GM12878 (cell line): ENCODE results near the gene PTPRS. TPM values are rescaled to one million over a fixed set of nuclear protein-coding genes. Genes with fewer than 3 reads are reported as not detected.

Experiments used
- BCLAF1 ChIP-seq: fragments of 450-650 bp; IDR thresholded peaks from 2 replicates; pipeline ENCODE4 v1.6.1; 2017; ENCODE audit warnings: antibody characterized with exemption, mild to moderate bottlenecking, moderate library complexity
- CBFB ChIP-seq: IDR thresholded peaks from 2 replicates; pipeline ENCODE4 v1.6.1; 2016; ENCODE audit warnings: antibody characterized with exemption, low read depth
- CHD4 ChIP-seq: fragments of 200-600 bp; sonication (generic); IDR thresholded peaks from 2 replicates; pipeline ENCODE4 v1.6.1; 2016; ENCODE audit warnings: mild to moderate bottlenecking
- CTCF ChIP-seq, 3 experiments: IDR thresholded peaks in 2 of 3; conservative IDR thresholded peaks in 1 of 3; 2 replicates each; pipeline ENCODE4 v1.5.1; 2011; ENCODE audit warnings: low read depth in 3 of 3, low read length in 3 of 3, mild to moderate bottlenecking in 3 of 3, control low read depth in 2 of 3, moderate library complexity in 2 of 3, inconsistent platforms in 1 of 3, mixed read lengths in 1 of 3; ENCODE audit not compliant: control insufficient read depth in 2 of 3, insufficient read depth in 1 of 3; ENCODE audit errors: extremely low read depth in 1 of 3
- ELK1 ChIP-seq: IDR thresholded peaks from 2 replicates; pipeline ENCODE4 v1.6.1; 2012; ENCODE audit warnings: low read depth, low read length, improper control_type of control experiment
- HCFC1 ChIP-seq: fragments of 150-350 bp; IDR thresholded peaks from 2 replicates; pipeline ENCODE4 v1.6.1; 2014; ENCODE audit warnings: low read length
- HDAC6 ChIP-seq: fragments of 200-600 bp; sonication (generic); IDR thresholded peaks from one replicate; pipeline ENCODE4 v1.8.0; 2017; ENCODE audit warnings: antibody characterized with exemption; ENCODE audit not compliant: unreplicated experiment
- IKZF1 ChIP-seq: fragments of 450-650 bp; conservative IDR thresholded peaks from 2 replicates; pipeline ENCODE4 v1.6.1; 2017; ENCODE audit warnings: antibody characterized with exemption, mild to moderate bottlenecking
- MEF2A ChIP-seq: IDR thresholded peaks from 2 replicates; pipeline ENCODE4 v1.6.1; 2011; ENCODE audit warnings: low read depth, mild to moderate bottlenecking, low read length, moderate library complexity; ENCODE audit not compliant: insufficient read depth
- NFYB ChIP-seq: IDR thresholded peaks from 2 replicates; pipeline ENCODE4 v1.6.1; 2011; ENCODE audit warnings: low read depth, mild to moderate bottlenecking, low read length, improper control_type of control experiment, moderate library complexity; ENCODE audit not compliant: insufficient read depth
- NRF1 ChIP-seq: conservative IDR thresholded peaks from 2 replicates; pipeline ENCODE4 v1.6.1; 2011; ENCODE audit warnings: mild to moderate bottlenecking, low read depth, low read length, improper control_type of control experiment
- RB1 ChIP-seq: fragments of 450-650 bp; formaldehyde crosslinking; IDR thresholded peaks from 2 replicates; pipeline ENCODE4 v1.6.1; 2017; ENCODE audit warnings: mild to moderate bottlenecking, borderline replicate concordance
- REST ChIP-seq: IDR thresholded peaks from 2 replicates; pipeline ENCODE4 v1.6.1; 2012; ENCODE audit warnings: mild to moderate bottlenecking, low read depth, low read length
- SMAD5 ChIP-seq: IDR thresholded peaks from 2 replicates; pipeline ENCODE4 v1.6.1; 2016; ENCODE audit warnings: antibody characterized with exemption, low read depth
- SP1 ChIP-seq: IDR thresholded peaks from one replicate; pipeline ENCODE4 v1.6.1; 2011; ENCODE audit warnings: low read depth, low read length
- SREBF1 ChIP-seq: IDR thresholded peaks from 2 replicates; pipeline ENCODE4 v1.6.1; 2012; ENCODE audit warnings: mild to moderate bottlenecking, low read length
- ZBED1 ChIP-seq: IDR thresholded peaks from 2 replicates; pipeline ENCODE4 v1.6.1; 2016; ENCODE audit warnings: borderline replicate concordance
- ZBTB40 ChIP-seq: fragments of 450-650 bp; IDR thresholded peaks from 2 replicates; pipeline ENCODE4 v1.6.1; 2016; ENCODE audit warnings: mild to moderate bottlenecking, moderate library complexity, borderline replicate concordance
- polyA plus RNA-seq, 11 experiments: library from polyadenylated mRNA; depleted of rRNA in 4 of 11; unstranded in 6 of 11; stranded (reverse) in 5 of 11; fragments of >200 nt; fragmentation: Nextera tagmentation in 4 of 11; fragmentation: Illumina TruSeq in 1 of 11; extraction: Ambion mirVana in 4 of 11; extraction: Trizol in 1 of 11; gene quantifications; 1 replicate in 1 of 11; 2 replicates in 10 of 11; pipeline versions ENCODE4 v1.2.1 to v1.2.3, GENCODE V29; 2011 to 2016; ENCODE audit warnings: inconsistent platforms in 2 of 11, missing spikeins in 2 of 11, low read depth in 1 of 11
- total RNA-seq, 4 experiments: library from RNA; depleted of rRNA in 3 of 4; stranded (reverse); fragments of >200 nt in 3 of 4; fragmentation: Illumina TruSeq in 1 of 4; extraction: Trizol in 1 of 4; gene quantifications; 2 replicates each; pipeline versions ENCODE4 v1.2.1 to v1.2.3, GENCODE V29; 2013 to 2021

The PTPRS gene
- total and polyA plus RNA-seq, 10 of the 15 experiments (the other 5 are each of a cell fraction or from before 2014, with no cell fraction given): 0.09 to 32.1 (median 0.71) TPM

- TF ChIP-seq CTCF (IDR thresholded peaks at IDR 0.05 in 2 of 3, conservative IDR thresholded peaks at IDR 0.05 in 1 of 3; ENCODE audit: control insufficient read depth in 2 of 3, extremely low read depth in 1 of 3, insufficient read depth in 1 of 3, low read depth in 3 of 3, low read length in 3 of 3) (no peak), CHD4 (no peak), SMAD5 (no peak), HCFC1 (no peak), BCLAF1 (no peak), ELK1 (no peak), SP1 (no peak), MEF2A (0 out of 2 replicates have a peak, but pooled peaks have one; percentile 36), ZBTB40 (no peak), IKZF1 (peak; percentile 90), ZBED1 (no peak), NFYB (no peak), HDAC6 (no peak), REST (no peak), CBFB (peak; percentile 72), RB1 (no peak), SREBF1 (no peak), NRF1 (no peak)
Observed at GRCh38 chr19:5330307-5330720, 10.3 kb downstream of the PTPRS start (continued).
